Measurements from ENCODE around the gene GALNT10. TPM values are rescaled to one million over a fixed set of nuclear protein-coding genes. Genes with fewer than 3 reads are reported as not detected.

The GALNT10 gene
- total and polyA plus RNA-seq, 5 donors = 3.4 to 21.7 (median 15.4) TPM

DNA sequence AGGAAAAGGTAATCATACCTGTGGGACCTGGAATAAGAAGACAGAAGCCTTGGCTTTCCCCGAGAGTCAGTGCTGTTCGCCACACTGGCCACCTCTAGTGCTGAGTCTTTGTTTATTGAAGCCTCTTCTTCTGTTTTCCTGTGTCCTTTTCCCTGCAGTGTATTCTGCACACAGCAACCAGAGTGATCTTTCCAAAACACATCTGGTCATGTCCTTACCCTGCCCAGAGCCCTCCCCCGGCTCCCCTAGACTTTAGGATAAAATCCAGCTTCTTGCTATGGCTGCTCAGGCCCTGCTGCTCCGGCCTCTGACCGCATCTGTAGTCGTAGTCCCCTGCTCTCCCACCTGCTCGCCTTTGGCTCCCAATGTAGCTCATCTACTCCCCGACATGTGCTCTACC is 28.3 kb downstream of the GALNT10 start:
- ATAC-seq (no peak), DNase-seq (no peak)
- Histone ChIP-seq H3K4me3 (ENCODE audit: low read length) (no peak overlapping the region), H3K9me3 (ENCODE audit: control insufficient read depth, low read length) (no peaks in the 10 kb centered on the region), H3K27ac (ENCODE audit: low read length) (no peak overlapping the region), H3K27me3 (ENCODE audit: control insufficient read depth, insufficient read depth) (no peaks in the 10 kb centered on the region), H3K4me1 (ENCODE audit: control insufficient read depth, insufficient read depth, low read length) (no peaks in the 10 kb centered on the region)
- intact Hi-C loops (cut with DNase I) = no loop called here
- WGBS = 96% methylated on average over 8 of the region's 8 CpGs

DNA sequence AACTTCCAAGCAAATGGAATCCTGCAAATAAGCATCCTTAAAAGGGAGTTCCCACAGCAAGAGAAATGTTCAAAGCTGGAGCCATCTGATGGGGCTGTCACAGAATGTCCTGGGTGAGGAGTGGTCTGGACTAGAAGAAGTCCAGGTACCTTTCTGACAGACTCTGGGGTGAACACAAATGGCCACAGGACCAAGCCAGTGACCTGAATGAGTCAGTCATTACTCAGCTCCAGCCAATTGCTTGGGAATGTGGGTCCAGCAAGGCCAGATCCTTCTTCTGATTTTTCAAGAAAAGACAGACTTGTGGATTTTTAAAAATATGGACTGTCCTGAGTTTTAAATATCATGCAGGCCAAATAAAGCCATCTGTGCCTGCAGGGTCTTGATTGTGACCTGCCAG is 30.1 kb downstream of the GALNT10 start:
- DNase-seq (no peak), ATAC-seq (peak in 1 of 2 donors; percentile 58)
- no peaks in the 10 kb centered on the region for H3K27me3 ChIP-seq (ENCODE audit: control insufficient read depth, insufficient read depth)
- intact Hi-C loops (cut with DNase I) = no loop called here
- no peak overlapping the region for H3K27ac ChIP-seq (ENCODE audit: low read length)
- no peak overlapping the region for H3K4me3 ChIP-seq (ENCODE audit: low read length)
- no peaks in the 10 kb centered on the region for H3K4me1 ChIP-seq (ENCODE audit: control insufficient read depth, insufficient read depth, low read length)
- no peaks in the 10 kb centered on the region for H3K9me3 ChIP-seq (ENCODE audit: control insufficient read depth, low read length)

DNA sequence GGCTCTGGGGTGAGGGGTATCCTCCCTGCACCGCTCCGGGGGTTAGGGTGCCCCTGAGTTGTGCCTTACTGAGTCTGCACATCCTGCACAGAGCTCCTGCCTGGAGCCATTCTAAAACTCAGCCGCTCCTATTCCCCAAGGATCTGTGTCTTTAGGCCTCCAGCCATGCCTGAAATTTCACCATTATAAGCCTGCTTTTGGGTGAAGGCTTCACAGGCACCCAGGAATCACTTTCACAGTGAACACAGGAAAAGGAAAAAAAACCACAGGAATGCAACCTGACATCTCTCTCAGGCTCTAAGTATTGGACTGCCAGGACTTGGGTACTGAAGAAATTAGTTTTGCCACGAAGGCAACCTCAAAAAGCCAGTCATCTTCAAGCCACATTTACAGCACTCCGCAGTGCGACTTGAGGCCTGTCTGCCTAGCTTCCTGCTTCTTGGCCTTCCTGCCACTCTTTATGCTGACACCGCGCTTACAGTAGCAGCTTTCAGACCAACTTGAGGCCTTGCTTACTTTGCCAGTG is 30.9 kb downstream of the GALNT10 start:
- no peaks in the 10 kb centered on the region for H3K27me3 ChIP-seq (ENCODE audit: control insufficient read depth, insufficient read depth)
- peak; percentile 80 to 82 for ATAC-seq
- DNase-seq = peak; percentile 32 to 65 (median 62)
- no peaks in the 10 kb centered on the region for H3K9me3 ChIP-seq (ENCODE audit: control insufficient read depth, low read length)
- H3K4me1 ChIP-seq (ENCODE audit: control insufficient read depth, insufficient read depth, low read length) = no peaks in the 10 kb centered on the region
- H3K27ac ChIP-seq (ENCODE audit: low read length) = no peak overlapping the region
- 50% methylated on average over 8 of the region's 8 CpGs for WGBS
- intact Hi-C loops (cut with DNase I) = no loop called here
- no peak overlapping the region for H3K4me3 ChIP-seq (ENCODE audit: low read length)

GRCh38 chr5:154222414-154222813 is 31.9 kb downstream of the GALNT10 start:
- Histone ChIP-seq H3K9me3 (ENCODE audit: control insufficient read depth, low read length) (no peaks in the 10 kb centered on the region), H3K27me3 (ENCODE audit: control insufficient read depth, insufficient read depth) (no peaks in the 10 kb centered on the region), H3K27ac (ENCODE audit: low read length) (no peak overlapping the region), H3K4me1 (ENCODE audit: control insufficient read depth, insufficient read depth, low read length) (no peaks in the 10 kb centered on the region), H3K4me3 (ENCODE audit: low read length) (no peak overlapping the region)
- no peak for ATAC-seq
- WGBS = 98% methylated on average over 2 of the region's 2 CpGs
- intact Hi-C loops (cut with DNase I) = no loop called here
- DNase-seq = no peak

DNA sequence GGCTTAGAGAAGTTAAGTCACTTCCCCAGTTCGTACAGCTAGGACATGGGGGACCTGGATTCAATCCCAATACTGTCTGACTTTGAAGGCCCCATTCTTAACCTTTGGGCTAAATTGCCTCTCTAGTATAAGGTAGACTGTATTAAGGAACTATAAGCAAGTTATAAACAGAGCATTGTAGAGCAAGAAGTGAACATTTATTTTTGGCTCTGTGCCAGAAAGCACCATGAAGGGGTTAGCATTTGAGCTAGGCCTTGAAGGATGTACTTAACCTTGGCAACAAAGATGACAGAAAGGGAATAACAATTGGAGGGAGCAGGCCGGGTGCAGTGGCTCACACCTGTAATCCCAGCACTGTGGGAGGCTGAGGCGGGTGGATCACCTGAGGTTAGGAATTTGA is 32.8 kb downstream of the GALNT10 start:
- ATAC-seq = no peak
- intact Hi-C loops (cut with DNase I) = no loop called here
- no peak for DNase-seq
- H3K4me3 ChIP-seq (ENCODE audit: low read length) = no peak overlapping the region
- 86% methylated on average over 3 of the region's 3 CpGs for WGBS
- no peaks in the 10 kb centered on the region for H3K27me3 ChIP-seq (ENCODE audit: control insufficient read depth, insufficient read depth)
- H3K9me3 ChIP-seq (ENCODE audit: control insufficient read depth, low read length) = no peaks in the 10 kb centered on the region
- no peak overlapping the region for H3K27ac ChIP-seq (ENCODE audit: low read length)
- no peaks in the 10 kb centered on the region for H3K4me1 ChIP-seq (ENCODE audit: control insufficient read depth, insufficient read depth, low read length)

DNA sequence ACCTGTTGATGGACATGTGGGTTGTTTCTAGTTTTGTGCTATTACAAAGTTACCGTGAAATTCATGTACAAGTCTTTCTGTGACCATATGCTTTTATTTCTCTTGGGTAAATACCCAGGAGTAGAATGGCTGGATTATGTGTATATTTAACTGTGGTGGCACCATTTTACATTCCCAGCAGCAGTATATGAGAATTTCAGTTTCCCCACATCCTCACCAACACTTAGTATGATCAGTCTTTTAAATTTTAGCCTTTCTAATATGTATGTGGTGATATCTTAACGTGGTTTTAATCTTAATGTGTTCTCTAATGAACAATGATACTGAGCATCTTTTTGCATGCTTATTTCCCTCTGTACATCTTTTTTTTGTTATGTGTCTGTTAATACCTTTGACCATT is 36.6 kb downstream of the GALNT10 start:
- 70% methylated on average over 2 of the region's 2 CpGs for WGBS
- intact Hi-C loops (cut with DNase I) = no loop called here
- no peak for DNase-seq
- ATAC-seq = no peak
- H3K4me1 ChIP-seq (ENCODE audit: control insufficient read depth, insufficient read depth, low read length) = no peaks in the 10 kb centered on the region
- H3K27ac ChIP-seq (ENCODE audit: low read length) = no peak overlapping the region
- H3K9me3 ChIP-seq (ENCODE audit: control insufficient read depth, low read length) = no peaks in the 10 kb centered on the region
- H3K4me3 ChIP-seq (ENCODE audit: low read length) = no peak overlapping the region
- H3K27me3 ChIP-seq (ENCODE audit: control insufficient read depth, insufficient read depth) = no peaks in the 10 kb centered on the region

GRCh38 chr5:154228696-154229095 is 38.2 kb downstream of the GALNT10 start:
- no peaks in the 10 kb centered on the region for H3K9me3 ChIP-seq (ENCODE audit: control insufficient read depth, low read length)

DNA sequence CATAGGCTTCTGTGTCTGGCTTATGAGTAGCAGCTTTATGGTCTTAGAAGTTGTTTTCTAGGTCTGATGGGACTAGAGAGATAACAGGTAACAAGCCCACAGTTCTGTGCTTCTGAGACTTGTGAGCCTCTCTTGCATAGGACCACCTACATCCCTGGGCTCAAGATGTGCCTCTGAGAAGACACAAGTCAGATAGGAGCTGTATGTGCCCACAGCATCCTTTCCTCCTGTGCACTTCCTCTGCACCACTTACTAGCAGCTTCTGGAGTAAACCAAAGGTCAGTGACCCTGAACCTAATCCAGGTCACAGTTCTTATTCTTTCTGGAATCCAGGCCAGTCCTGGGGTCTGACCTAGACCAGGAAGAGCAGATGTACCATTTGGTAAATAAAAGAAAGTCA is 40.0 kb downstream of the GALNT10 start:
- DNase-seq (no peak), ATAC-seq (no peak)
- Histone ChIP-seq H3K27me3 (ENCODE audit: control insufficient read depth, insufficient read depth) (no peaks in the 10 kb centered on the region), H3K27ac (ENCODE audit: low read length) (no peak overlapping the region), H3K9me3 (ENCODE audit: control insufficient read depth, low read length) (no peaks in the 10 kb centered on the region), H3K4me3 (ENCODE audit: low read length) (no peak overlapping the region), H3K4me1 (ENCODE audit: control insufficient read depth, insufficient read depth, low read length) (no peaks in the 10 kb centered on the region)
- intact Hi-C loops (cut with DNase I) = no loop called here

More at GRCh38 chr5:154228696-154229095, 38.2 kb downstream of the GALNT10 start:
- intact Hi-C loops (cut with DNase I) = no loop called here
- DNase-seq = no peak
- 89% methylated on average over 4 of the region's 4 CpGs for WGBS
- ATAC-seq = no peak
- no peaks in the 10 kb centered on the region for H3K27me3 ChIP-seq (ENCODE audit: control insufficient read depth, insufficient read depth)
- no peak overlapping the region for H3K27ac ChIP-seq (ENCODE audit: low read length)
- H3K4me3 ChIP-seq (ENCODE audit: low read length) = no peak overlapping the region
- no peaks in the 10 kb centered on the region for H3K4me1 ChIP-seq (ENCODE audit: control insufficient read depth, insufficient read depth, low read length)

- intact Hi-C loops (cut with DNase I) = no loop called here
- DNase-seq (no peak), ATAC-seq (no peak)
- no peak overlapping the region for H3K27ac ChIP-seq (ENCODE audit: low read length)
- H3K4me1 ChIP-seq (ENCODE audit: control insufficient read depth, insufficient read depth, low read length) = no peaks in the 10 kb centered on the region
- no peaks in the 10 kb centered on the region for H3K9me3 ChIP-seq (ENCODE audit: control insufficient read depth, low read length)
- H3K4me3 ChIP-seq (ENCODE audit: low read length) = no peak overlapping the region
- no peaks in the 10 kb centered on the region for H3K27me3 ChIP-seq (ENCODE audit: control insufficient read depth, insufficient read depth)
- 85% methylated on average over 3 of the region's 3 CpGs for WGBS
Observed at GRCh38 chr5:154234551-154234950, 44.0 kb downstream of the GALNT10 start.

DNA sequence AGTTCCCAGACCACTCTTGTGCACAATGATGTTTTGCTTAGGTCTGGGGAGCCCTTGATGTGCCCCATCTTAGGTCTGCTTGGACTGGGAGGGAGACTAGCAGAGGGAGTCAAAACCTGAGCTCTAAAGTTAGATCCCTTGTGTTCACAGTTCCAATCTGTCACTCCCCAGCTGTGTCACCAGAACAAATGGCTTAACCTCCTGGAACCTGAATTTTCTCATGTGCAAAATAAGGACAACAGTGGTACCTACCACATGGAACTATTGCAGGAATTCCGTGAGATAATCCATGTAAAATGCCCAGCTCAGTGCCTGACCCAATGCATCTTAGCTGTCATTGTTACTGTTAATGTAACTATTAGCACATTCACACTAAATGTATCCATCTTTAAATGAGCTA is 45.5 kb downstream of the GALNT10 start:
- DNase-seq (no peak), ATAC-seq (no peak)
- H3K27ac ChIP-seq (ENCODE audit: low read length) = no peak overlapping the region
- intact Hi-C loops (cut with DNase I) = no loop called here
- H3K27me3 ChIP-seq (ENCODE audit: control insufficient read depth, insufficient read depth) = no peaks in the 10 kb centered on the region
- WGBS = 96% methylated on average over 1 of the region's 1 CpG
- H3K4me1 ChIP-seq (ENCODE audit: control insufficient read depth, insufficient read depth, low read length) = no peaks in the 10 kb centered on the region
- H3K4me3 ChIP-seq (ENCODE audit: low read length) = no peak overlapping the region
- no peaks in the 10 kb centered on the region for H3K9me3 ChIP-seq (ENCODE audit: control insufficient read depth, low read length)

DNA sequence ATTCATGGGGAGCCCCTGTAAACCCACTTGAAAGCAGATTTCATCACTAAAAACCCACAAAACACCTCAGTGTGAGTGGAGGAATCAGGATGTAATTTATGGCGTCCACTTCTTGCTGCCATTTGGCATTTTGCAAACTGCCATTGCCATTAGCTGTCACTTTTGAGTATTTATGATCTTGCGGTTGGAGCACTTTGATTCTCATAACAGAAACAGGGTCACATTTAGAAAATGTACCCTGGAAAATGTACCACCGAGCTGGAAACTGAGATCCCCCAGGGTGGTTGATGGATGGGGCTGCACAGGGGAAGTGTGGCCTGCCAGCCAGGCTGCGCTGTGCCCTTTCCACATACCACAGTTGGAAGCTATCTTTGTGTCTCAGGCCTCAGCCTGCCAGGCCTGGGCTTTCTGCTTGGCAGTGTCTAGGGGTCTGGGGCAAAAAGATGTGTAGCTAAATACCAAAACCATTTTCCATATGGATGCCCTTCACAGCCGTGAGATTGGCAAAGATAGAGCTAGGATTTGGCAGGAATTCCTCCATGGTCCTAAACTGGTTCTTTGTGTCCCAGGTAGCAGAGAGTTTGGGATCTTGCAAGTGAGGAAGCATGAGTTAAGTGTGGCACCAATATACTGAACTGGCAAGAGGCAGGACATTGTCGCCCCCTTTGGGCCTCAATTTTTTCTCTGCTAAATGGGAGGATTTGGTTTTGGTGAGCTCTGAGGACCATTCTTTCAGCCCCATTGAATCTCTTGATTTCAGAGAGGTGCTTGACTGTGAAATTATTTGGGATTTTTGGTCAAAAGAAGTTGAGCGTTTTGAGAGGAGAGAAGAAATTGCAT is 46.2 kb downstream of the GALNT10 start:
- no peaks in the 10 kb centered on the region for H3K9me3 ChIP-seq (ENCODE audit: control insufficient read depth, low read length)
- intact Hi-C loops (cut with DNase I) = no loop called here
- H3K27me3 ChIP-seq (ENCODE audit: control insufficient read depth, insufficient read depth) = no peaks in the 10 kb centered on the region
- no peak overlapping the region for H3K4me3 ChIP-seq (ENCODE audit: low read length)
- 91% methylated on average over 7 of the region's 7 CpGs for WGBS
- DNase-seq = no peak
- no peaks in the 10 kb centered on the region for H3K4me1 ChIP-seq (ENCODE audit: control insufficient read depth, insufficient read depth, low read length)
- no peak for ATAC-seq
- H3K27ac ChIP-seq (ENCODE audit: low read length) = no peak overlapping the region

DNA sequence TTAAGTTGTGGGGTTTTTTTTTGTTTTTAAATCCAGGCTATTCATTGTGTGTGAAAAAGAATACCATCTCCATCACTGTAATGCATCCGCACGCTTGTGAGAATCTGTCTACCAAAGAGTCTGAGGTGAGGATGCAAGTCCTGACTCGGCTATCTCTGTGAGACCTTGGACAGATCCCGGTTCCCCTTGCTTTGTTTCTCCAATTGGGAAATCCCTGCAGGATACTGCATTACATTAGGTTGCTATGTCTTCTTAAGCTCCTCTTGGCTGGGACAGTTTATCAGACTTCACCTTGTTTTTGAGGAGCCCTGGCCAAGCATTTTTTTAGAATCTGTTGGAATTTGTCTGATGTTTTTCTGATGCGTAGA is 46.8 kb downstream of the GALNT10 start:
- no peak overlapping the region for H3K27ac ChIP-seq (ENCODE audit: low read length)
- DNase-seq (no peak), ATAC-seq (no peak)
- H3K9me3 ChIP-seq (ENCODE audit: control insufficient read depth, low read length) = no peaks in the 10 kb centered on the region
- 96% methylated on average over 5 of the region's 5 CpGs for WGBS
- H3K4me1 ChIP-seq (ENCODE audit: control insufficient read depth, insufficient read depth, low read length) = no peaks in the 10 kb centered on the region
- H3K4me3 ChIP-seq (ENCODE audit: low read length) = no peak overlapping the region
- intact Hi-C loops (cut with DNase I) = no loop called here
- H3K27me3 ChIP-seq (ENCODE audit: control insufficient read depth, insufficient read depth) = no peaks in the 10 kb centered on the region
